Skeletal muscle tissue (tissue), 4 donors: Measurements from ENCODE around the gene PPME1. TPM values are rescaled to one million over a fixed set of nuclear protein-coding genes. Genes with fewer than 3 reads are reported as not detected.
"Not testable (repeated sequence)": the region's sequence is repeated elsewhere in the genome, so short reads cannot be mapped to it uniquely, and the experiment has no call there.

Experiments used
- H3K27ac ChIP-seq: one replicate; pipeline ENCODE4 v1.7.0; 2013; ENCODE audit warnings: mild to moderate bottlenecking, low read depth, low read length, inconsistent platforms
- H3K27me3 ChIP-seq, 3 donors: one replicate each; pipeline ENCODE4 v1.7.0; 2013; ENCODE audit warnings: low read length in 3 of 3; ENCODE audit not compliant: control insufficient read depth in 3 of 3, insufficient read depth in 3 of 3
- H3K36me3 ChIP-seq, 3 donors: one replicate each; pipeline ENCODE4 v1.7.0; 2013; ENCODE audit warnings: low read length in 3 of 3; ENCODE audit not compliant: control insufficient read depth in 3 of 3, insufficient read depth in 3 of 3
- H3K4me1 ChIP-seq, 3 donors: one replicate each; pipeline ENCODE4 v1.7.0; 2013; ENCODE audit warnings: low read length in 3 of 3, mild to moderate bottlenecking in 3 of 3; ENCODE audit not compliant: control insufficient read depth in 3 of 3, insufficient read depth in 3 of 3
- H3K4me3 ChIP-seq, 3 donors: one replicate each; pipeline ENCODE4 v1.7.0; 2013; ENCODE audit warnings: low read length in 3 of 3
- H3K9ac ChIP-seq, 3 donors: one replicate each; pipeline ENCODE4 v1.7.0; 2013; ENCODE audit warnings: low read length in 3 of 3, mild to moderate bottlenecking in 3 of 3, moderate library complexity in 2 of 3, low read depth in 1 of 3
- H3K9me3 ChIP-seq, 3 donors: one replicate each; pipeline ENCODE4 v1.7.0; 2013; ENCODE audit warnings: low read length in 3 of 3; ENCODE audit not compliant: control insufficient read depth in 3 of 3
- total RNA-seq: library from RNA; depleted of rRNA; stranded (reverse); fragments of >200 nt; gene quantifications from one replicate; pipeline ENCODE4 v1.2.3, GENCODE V29; 2014
- donor health status: Osteomylitis.

PPME1 gene
- total RNA-seq, 1 donor from 2014 or later: 18.3 TPM

DNA sequence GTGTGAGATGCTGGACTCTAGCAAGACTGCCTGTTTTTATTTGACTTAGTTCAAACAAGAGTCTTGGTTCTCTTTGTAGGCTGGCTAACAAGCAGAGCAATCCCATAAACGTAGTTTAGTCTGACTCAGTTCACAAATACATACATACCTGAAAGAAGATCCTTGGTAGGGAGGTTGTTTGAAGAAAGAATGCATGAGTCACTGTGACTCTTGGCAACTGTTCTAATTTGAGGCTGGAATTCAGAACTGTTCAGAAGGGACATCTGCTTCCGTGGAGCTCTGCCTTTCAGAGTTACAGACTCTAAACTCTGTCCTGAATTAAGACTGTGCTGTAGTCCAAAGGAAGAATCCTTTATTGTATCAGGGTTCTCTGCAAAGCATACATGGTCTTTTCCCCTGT lies 32.5 kb upstream of the PPME1 start:
- Histone ChIP-seq H3K27ac (peak overlapping the region; percentile 94), H3K9ac (peak overlapping the region; percentile 28 to 66 (median 41)), H3K36me3 (peaks cover 0 to 8% (median 0%) of the 10 kb centered on the region in 3 donors), H3K4me1 (peaks cover 12 to 34% (median 23%) of the 10 kb centered on the region in 3 donors), H3K27me3 (no peaks in the 10 kb centered on the region), H3K4me3 (peak overlapping the region in 1 of 3 donors; percentile 49), H3K9me3 (no peaks in the 10 kb centered on the region)

DNA sequence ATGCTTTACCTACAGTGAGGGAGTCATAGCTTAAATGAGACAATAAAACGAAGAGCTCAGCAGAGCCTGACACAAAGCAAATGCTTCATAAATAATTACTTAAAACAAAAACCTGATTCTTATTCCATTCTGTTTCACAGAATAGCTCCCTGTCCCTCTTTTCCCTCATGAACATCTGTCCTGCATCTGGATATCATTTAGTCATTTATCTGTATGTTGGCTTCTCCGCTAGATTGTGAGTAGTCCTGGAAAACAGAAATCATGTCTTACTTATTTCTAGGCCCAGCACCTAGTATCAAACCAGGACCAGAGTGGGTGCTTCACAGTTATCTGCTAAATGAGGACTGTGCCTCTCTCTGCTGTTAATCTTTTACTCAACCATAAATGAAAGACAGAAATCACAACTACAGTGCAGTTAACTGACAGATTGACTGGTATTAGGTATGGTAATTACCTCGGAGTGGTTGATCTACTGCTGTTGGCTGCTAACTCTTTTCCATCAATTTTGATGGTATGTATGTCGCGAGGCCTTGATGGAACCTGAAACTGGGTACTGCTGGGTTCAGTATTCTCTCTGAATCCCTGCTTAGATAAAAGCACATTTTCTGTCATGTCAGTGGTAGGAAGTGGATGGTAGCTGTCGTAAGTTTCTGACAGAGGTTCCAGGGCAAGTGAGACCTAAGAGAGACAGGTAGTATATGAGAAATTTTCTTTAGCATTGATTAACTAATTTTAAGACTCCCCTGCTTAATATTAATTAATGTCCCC lies 31.8 kb upstream of the PPME1 start:
- Histone ChIP-seq H3K4me3 (no peak overlapping the region), H3K27me3 (no peaks in the 10 kb centered on the region), H3K9ac (peak overlapping the region in 2 of 3 donors; percentile 8 to 66), H3K36me3 (peaks cover 0 to 6% (median 0%) of the 10 kb centered on the region in 3 donors), H3K9me3 (no peaks in the 10 kb centered on the region), H3K27ac (peak overlapping the region; percentile 94), H3K4me1 (peaks cover 12 to 34% (median 23%) of the 10 kb centered on the region in 3 donors)

DNA sequence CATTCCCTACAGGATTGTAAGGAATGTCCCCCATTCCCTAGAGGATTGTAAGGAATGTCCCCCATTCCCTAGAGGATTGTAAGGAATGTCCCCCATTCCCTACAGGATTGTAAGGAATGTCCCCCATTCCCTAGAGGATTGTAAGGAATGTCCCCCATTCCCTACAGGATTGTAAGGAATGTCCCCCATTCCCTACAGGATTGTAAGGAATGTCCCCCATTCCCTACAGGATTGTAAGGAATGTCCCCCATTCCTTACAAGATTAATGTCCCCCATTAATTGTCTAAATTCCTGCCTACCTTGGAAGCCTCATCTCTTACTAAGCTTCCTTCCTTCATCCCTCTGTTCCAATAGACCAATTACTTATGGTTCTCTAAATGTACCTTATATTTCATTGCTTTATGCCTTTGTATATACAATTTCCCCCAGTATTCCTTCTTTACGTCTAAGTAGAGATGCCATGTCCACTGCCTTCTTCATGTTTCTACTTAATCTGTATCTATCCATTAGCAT lies 31.1 kb upstream of the PPME1 start:
- H3K27me3 ChIP-seq, H3K36me3 ChIP-seq, H3K9me3 ChIP-seq, H3K9ac ChIP-seq, H3K4me3 ChIP-seq: not testable (repeated sequence)
- Histone ChIP-seq H3K4me1 (peaks cover 12 to 31% (median 23%) of the 10 kb centered on the region in 3 donors), H3K27ac (peak overlapping the region; percentile 94)

DNA sequence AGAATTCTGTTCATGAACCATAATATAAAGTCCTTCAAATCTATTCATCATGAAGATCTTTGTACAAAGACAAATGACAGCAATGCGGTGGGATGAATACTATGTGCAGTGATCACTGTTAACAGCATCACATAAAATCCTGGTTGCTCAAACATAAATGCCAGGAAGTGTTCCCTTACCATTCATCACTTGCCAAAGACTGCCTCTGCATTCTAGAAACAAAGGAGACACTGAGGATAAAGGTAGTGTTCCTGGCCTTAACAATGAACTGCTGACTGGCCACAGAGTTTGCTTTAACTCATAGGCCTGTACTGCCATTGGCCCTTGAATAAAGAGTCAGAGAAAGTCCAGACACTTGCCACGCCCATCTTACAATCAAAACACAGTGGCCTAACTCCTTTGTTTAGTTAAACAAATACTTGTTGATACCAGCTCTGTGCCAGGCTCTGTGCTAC lies 29.8 kb upstream of the PPME1 start:
- H3K27me3 ChIP-seq: no peaks in the 10 kb centered on the region
- H3K27ac ChIP-seq: no peak overlapping the region
- peaks cover 0 to 3% (median 0%) of the 10 kb centered on the region in 3 donors for H3K36me3 ChIP-seq
- H3K9me3 ChIP-seq: no peaks in the 10 kb centered on the region
- H3K9ac ChIP-seq: no peak overlapping the region
- H3K4me1 ChIP-seq: peaks cover 12 to 31% (median 23%) of the 10 kb centered on the region in 3 donors
- H3K4me3 ChIP-seq: no peak overlapping the region

DNA sequence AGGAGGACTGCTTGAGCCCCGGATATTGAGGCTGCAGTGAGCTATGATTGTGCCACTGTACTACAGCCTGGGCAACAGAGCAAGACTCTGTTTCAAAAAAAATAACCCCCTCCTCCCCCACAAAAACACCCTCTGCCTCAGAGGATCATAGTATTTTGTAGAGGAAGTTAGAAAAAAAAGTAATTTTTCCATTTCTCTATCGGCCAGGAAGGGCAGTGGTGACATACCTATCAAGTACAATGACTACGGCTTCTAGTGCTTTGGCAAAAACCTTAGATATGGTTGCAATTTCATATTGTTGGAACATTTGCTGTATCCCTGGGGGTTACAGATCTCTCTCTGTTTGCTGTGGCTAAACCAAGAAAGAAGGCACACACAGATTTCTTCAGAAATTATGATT lies 29.2 kb upstream of the PPME1 start:
- H3K9ac ChIP-seq: no peak overlapping the region

DNA sequence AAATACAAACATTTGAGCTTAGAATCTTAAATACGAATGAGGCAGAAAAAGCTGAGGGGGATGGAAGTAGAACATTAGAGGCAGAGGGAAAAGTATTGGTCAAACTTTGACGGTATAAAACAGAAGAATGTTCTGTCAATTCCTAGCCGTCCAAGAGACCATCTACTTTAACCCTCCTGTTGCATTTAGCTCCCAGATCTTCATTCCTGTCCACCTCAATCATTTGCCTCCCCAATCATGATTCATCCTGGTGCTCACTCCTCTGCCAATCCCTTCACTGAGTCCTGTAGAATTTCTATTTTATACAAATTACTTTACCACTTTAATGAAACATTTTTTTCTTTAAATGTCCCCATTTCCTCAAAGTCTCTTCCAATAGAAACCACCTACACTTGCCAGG lies 28.5 kb upstream of the PPME1 start:
- Histone ChIP-seq H3K4me1 (peaks cover 12 to 37% (median 23%) of the 10 kb centered on the region in 3 donors), H3K27me3 (no peaks in the 10 kb centered on the region), H3K9ac (no peak overlapping the region), H3K36me3 (no peaks in the 10 kb centered on the region), H3K4me3 (no peak overlapping the region), H3K27ac (no peak overlapping the region), H3K9me3 (no peaks in the 10 kb centered on the region)

More for the DNA sequence above, 29.2 kb upstream of the PPME1 start:
- Histone ChIP-seq H3K4me3 (no peak overlapping the region), H3K27me3 (no peaks in the 10 kb centered on the region), H3K36me3 (no peaks in the 10 kb centered on the region), H3K27ac (no peak overlapping the region), H3K4me1 (peaks cover 12 to 31% (median 23%) of the 10 kb centered on the region in 3 donors), H3K9me3 (no peaks in the 10 kb centered on the region)

DNA sequence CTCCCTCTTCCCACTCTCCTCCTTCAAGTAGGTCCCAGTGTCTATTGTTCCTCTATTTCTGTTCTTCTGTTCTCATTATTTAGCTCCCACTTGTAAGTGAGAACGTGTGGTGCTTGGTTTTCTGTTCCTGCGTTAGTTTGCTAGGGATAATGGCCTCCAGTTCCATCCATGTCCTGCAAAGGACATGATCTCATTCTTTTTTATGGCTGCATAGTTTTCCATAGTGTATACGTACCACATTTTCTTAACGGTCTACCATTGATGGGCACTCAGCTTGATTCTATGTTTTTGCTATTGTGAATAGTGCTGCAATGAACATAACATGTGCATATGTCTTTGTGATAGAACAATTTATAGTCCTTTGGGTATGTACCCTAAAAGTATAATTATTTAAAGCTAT lies 26.5 kb upstream of the PPME1 start:
- Histone ChIP-seq H3K4me1 (peaks cover 0 to 22% (median 6%) of the 10 kb centered on the region in 3 donors), H3K9me3 (no peaks in the 10 kb centered on the region), H3K27ac (no peak overlapping the region), H3K4me3 (no peak overlapping the region), H3K27me3 (no peaks in the 10 kb centered on the region), H3K36me3 (no peaks in the 10 kb centered on the region), H3K9ac (no peak overlapping the region)

DNA sequence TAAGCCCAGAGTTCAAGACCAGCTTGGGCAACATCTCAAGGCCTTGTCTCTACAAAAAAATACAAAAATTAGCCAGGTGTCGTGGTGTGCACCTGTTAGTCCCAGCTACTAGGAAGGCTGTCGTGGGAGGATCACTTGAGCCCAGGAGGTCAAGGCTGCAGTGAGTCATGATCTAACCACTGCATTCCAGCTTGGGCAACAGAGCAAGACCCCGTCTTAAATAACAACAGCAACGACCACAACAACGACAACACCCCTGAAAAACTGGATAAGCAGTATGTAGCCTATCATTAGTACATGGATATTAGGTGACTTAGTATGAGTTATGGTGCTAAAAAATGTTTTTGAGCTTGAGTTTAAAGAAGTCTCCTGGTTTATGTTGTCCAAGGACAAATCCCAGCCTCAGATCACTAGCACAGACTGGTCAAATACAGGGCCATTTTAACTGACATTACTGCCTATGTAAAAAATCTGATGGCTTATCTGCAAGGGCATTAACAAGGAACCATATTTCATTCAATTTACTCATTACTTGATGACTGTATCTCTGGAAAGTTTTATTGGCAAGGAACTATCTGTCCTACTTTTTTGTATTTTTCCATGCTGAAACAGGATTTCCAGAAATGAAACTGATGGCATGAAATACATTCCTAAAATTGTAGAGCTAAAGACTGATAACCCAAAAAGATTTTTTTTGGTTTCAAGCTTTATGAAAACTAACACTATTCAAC lies 23.7 kb upstream of the PPME1 start:
- Histone ChIP-seq H3K9me3 (no peaks in the 10 kb centered on the region), H3K4me1 (peaks cover 0 to 9% (median 0%) of the 10 kb centered on the region in 3 donors), H3K27me3 (no peaks in the 10 kb centered on the region), H3K27ac (no peak overlapping the region), H3K4me3 (no peak overlapping the region), H3K36me3 (no peaks in the 10 kb centered on the region), H3K9ac (no peak overlapping the region)

DNA sequence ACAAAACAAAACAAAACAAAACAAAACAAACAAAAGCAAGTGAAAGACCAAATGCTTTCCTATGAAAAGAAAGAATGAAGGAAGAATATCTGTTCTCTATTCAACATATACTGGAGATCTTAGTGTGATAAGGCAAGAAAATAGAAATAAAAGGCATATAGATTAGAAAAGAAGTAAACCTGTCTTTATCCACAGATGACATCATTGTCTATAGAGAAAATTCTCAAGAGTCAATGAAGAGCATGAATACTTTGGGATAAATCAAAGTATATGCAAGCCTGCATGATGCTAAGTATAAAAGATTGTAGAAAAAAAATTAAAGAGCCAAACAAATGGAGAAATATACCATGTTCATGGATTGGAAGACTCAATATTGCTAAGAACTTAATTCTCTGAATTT lies 17.9 kb upstream of the PPME1 start:
- Histone ChIP-seq H3K36me3 (peaks cover 0 to 3% (median 0%) of the 10 kb centered on the region in 3 donors), H3K27me3 (no peaks in the 10 kb centered on the region), H3K9ac (no peak overlapping the region), H3K4me3 (no peak overlapping the region), H3K9me3 (no peaks in the 10 kb centered on the region), H3K27ac (no peak overlapping the region), H3K4me1 (peaks cover 0 to 3% (median 0%) of the 10 kb centered on the region in 3 donors)
